ENCODE results near the gene SBF2.

Gene SBF2

GRCh38 chr11:10301656-10302358 lies 7.8 kb upstream of the SBF2 start:
- DNase-seq (ENCODE audit: low read depth), result no peak

GRCh38 chr11:10298342-10298741 lies 4.3 kb upstream of the SBF2 start:
- no peak for DNase-seq (ENCODE audit: low read depth)

- no peak for DNase-seq (ENCODE audit: low read depth)
These were observed 1.3 kb upstream of the SBF2 start for GRCh38 chr11:10295064-10295901.

GRCh38 chr11:10294290-10294953 lies 403 bp upstream of the SBF2 start:
- DNase-seq (ENCODE audit: low read depth), result no peak

DNA sequence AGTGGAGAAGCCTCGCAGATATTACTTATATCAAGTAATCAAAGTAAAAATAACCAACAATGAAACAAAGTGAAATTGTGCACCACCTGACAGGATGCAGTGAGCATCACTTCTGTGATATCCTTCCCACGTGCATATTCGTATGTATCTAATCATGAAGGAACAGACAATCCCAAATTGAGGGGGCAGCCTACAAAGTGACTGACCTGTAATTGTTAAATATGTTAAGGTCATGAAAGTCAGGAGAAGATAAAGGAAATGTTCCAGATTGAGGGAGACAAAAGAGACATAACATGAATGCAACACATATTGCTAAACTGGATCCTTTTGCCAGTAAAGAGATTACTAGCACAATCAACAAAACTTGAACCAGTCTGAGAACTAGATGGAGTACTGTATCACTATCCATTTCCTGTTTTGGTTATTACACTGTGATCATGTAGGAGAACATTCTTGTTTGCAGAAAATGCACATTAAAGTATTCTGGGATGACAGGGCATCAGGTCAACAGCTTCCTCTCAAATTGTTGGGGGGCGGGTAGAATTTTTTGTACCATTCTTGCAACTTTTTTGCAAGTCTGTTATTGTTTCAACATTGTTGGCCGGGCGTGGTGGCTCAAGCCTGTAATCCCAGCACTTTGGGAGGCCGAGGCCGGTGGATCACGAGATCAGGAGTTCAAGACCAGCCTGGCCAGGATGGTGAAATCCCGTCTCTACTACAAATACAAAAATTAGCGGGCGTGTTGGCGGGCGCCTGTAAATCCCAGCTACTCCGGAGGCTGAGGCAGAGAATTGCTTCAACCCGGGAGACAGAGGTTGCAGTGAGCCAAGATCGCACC lies 2.0 kb downstream of the SBF2 start:
- no peak for DNase-seq (ENCODE audit: low read depth)

GRCh38 chr11:10289765-10290380 lies 4.1 kb downstream of the SBF2 start:
- DNase-seq (ENCODE audit: low read depth), result no peak

GRCh38 chr11:10288881-10289764 lies 4.9 kb downstream of the SBF2 start:
- no peak for DNase-seq (ENCODE audit: low read depth)

GRCh38 chr11:10287766-10288715 lies 6.0 kb downstream of the SBF2 start:
- no peak for DNase-seq (ENCODE audit: low read depth)

DNA sequence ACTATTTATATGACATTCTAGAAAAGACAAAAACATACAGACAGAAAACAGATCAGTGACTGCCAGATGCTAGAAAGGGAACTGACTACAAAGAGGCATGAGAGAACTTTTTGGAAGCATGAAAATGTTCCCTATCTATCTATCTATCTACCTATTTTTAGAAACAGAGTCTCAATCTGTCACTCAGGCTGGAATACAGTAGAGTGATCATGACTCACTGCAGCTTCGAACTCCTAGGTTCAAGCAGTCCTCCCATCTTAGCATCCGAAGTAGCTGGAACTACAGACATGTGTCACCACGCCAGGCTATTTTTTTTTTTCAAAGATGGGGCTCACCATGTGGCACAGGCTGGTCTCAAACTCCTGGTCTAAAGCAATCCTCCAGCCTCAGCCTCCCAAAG lies 6.9 kb downstream of the SBF2 start:
- no peak for DNase-seq (ENCODE audit: low read depth)

DNA sequence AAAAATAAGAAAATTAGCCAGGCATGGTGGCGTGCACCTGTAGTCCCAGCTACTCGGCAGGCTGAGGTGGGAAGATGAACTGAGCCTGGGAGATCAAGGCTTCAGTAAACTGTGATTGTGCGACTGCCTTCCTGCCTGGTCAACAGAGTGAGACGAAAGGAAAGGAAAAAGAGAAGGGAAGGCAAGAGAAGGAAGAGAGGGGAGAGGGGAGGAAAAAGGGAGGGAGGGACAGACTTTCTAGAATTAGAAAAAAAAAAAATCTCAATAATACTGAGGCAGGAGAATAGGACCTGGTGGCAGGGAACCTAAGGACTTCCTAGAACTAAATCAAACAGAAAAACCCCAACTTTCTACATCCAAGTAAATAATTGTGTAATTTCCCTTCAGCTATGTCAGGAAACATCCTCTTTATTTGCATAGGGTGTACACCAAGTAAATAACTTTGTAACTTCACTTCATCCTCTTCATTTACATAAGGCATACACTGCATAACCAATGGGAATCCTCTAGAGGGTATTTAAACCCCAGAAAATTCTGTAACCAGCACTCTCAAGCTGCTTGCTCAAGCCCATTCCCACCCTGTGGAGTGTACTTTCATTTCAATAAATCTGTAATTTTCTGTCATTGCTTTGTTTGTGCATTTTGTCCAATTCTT lies 8.7 kb downstream of the SBF2 start:
- no peak for DNase-seq (ENCODE audit: low read depth)

- no peak for DNase-seq (ENCODE audit: low read depth)
These were observed 10.0 kb downstream of the SBF2 start for GRCh38 chr11:10283991-10284390.

DNA sequence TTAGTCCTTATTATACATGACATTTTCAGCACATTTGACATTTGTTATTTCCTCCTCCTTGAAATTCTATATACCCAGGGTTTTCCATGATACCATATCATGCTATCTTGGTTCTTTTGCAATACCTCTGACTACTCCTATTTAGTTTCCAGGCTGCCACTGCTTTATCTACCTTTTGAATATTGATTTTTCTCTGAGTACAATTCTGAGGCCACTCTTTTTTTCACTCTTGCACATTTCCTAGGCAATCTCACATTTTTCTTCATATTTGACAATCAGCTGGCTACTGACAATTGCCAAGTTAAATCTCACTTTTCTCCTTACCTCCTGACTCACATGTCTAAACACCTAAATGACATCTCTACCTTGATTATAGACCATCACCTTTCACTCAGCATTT lies 11.9 kb downstream of the SBF2 start:
- no peak for DNase-seq (ENCODE audit: low read depth)

DNA sequence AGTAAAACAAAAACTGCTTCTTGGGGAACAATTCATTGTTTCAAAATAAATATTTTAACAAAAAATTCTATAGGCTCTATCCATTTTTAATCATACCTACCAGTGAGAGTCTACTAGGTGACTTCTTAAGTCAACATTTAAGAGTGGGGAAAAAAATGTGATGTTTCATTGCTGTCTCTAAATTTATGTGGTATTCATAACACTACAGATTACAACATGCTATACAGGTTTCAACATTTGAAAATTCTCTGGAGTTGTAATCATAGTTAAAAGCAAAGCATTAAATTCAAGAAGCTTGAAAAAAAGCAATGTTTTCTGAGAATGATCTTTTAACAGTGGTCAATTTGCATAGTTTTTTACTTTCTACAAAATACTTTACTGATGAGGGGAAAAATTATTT lies 18.3 kb downstream of the SBF2 start:
- DNase-seq (ENCODE audit: low read depth), result no peak

DNA sequence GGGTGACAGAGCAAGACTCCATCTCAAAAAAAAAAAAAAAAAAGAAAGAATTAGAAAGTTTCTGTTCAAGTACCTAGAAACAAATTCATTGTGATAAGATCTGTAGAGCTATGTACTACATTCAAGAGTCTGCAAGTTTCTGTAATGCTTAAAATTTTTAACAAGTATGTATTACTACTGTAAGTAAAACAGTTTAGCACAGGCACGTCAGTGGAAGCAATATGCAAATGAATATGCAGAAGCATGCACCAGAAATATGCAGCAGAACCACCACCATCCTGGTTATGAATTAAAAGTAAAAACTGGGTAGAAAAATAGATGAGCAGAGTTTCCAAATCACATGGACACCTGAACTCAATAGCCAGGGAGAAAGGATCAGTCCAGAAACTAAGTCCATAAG lies 19.3 kb downstream of the SBF2 start:
- DNase-seq (ENCODE audit: low read depth), result no peak

DNA sequence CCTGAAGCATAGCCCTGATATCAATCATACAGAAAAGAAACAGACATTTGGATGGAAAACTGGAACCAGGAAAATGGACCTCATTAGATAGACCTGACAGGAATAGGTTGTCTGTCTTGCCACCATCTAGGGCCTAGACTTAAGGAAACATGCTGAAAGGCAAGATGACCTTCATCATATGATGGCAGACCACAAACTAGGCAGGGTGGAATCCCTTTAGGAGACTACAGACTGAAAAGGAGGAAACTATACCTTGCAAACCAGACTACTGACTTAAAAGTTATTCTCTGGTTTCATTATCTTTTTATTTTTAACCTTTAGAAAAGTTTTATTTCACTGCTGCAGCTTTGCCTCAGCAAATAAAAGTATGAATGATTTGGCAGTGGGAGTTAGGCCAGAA lies 20.3 kb downstream of the SBF2 start:
- no peak for DNase-seq (ENCODE audit: low read depth)

- no peak for DNase-seq (ENCODE audit: low read depth)
These were observed 21.9 kb downstream of the SBF2 start for GRCh38 chr11:10272132-10272531.

DNA sequence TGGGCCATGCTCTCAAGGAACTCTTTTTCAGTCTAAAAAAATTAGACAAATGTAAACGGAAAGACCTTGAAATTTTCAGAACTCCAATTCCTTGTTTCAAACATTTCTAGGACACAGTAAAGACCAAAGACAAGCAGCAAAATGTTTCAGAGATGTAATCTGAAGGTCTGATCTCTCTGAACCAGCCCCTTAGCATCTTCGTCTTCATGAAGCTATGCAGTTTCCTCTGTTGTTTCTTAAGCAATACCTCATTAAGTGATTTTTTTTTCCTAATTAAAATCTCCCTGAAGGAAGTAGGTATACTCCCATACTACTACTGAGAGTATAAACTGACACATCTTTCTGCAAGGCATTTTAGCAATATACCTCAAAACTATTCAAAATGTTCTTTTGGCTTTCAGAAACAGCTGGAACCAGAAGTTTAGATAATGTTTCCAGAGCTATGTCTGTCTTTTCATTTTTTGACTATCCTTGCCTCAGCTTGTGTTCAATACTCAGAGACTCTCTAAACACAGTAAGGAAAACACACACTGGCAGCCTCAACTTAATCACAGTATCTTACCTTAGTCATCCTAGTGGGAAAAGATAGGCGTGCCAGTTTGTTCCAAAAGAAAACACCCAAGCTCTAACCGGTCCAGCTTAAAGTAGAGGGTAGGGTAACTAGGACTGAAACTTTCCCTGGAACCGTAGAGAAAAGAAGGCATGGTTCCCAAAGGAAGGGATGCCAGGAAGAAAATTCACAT lies 25.1 kb downstream of the SBF2 start:
- no peak for DNase-seq (ENCODE audit: low read depth)

- no peak for DNase-seq (ENCODE audit: low read depth)
These were observed 26.2 kb downstream of the SBF2 start for GRCh38 chr11:10267821-10268220.

All from stimulated activated CD8-positive, alpha-beta memory T cell treated with anti-CD3 and anti-CD28 coated beads, Interleukin-12 subunit alpha, Interleukin-12 subunit beta, amount 100 ng/mL, for 1 hour (primary cell).